Upper lobe of left lung (tissue), 6 donors: ENCODE results near the gene GTF2IRD1. TPM values are rescaled to one million over a fixed set of nuclear protein-coding genes. Genes with fewer than 3 reads are reported as not detected.

Experiments
- ATAC-seq, 2 donors: fragments of 200-7000 bp; cut with Tn5 transposase; one replicate each; pipeline ENCODE4 v1.9.1; 2022; ENCODE audit warnings: mild to moderate bottlenecking in 2 of 2, moderate library complexity in 2 of 2; ENCODE audit not compliant: low FRiP score in 2 of 2
- DNase-seq, 2 donors: peaks; one replicate each; pipeline ENCODE4 v3.0.0-alpha.2; 2019 to 2020
- H3K27ac ChIP-seq, 4 donors: fragments of 200-600 bp; sonication (generic); one replicate each; pipeline ENCODE4 v1.5.1; 2016 to 2019
- H3K27me3 ChIP-seq, 4 donors: fragments of 200-600 bp; sonication (generic); one replicate each; pipeline ENCODE4 v1.5.1; 2017 to 2019
- H3K36me3 ChIP-seq, 4 donors: fragments of 200-600 bp; sonication (generic); one replicate each; pipeline ENCODE4 v1.5.1; 2016 to 2019
- H3K4me1 ChIP-seq, 4 donors: fragments of 200-600 bp; sonication (generic); one replicate each; pipeline ENCODE4 v1.5.1; 2018 to 2019
- H3K4me3 ChIP-seq, 4 donors: fragments of 200-600 bp; sonication (generic); one replicate each; pipeline ENCODE4 v1.5.1; 2017 to 2019; ENCODE audit warnings: mild to moderate bottlenecking in 2 of 4, moderate library complexity in 1 of 4
- H3K9me3 ChIP-seq, 4 donors: fragments of 200-600 bp; sonication (generic); one replicate each; pipeline ENCODE4 v1.5.1; 2018 to 2019
- EP300 ChIP-seq, 4 donors: sonication (generic); formaldehyde crosslinking; IDR thresholded peaks; one replicate each; pipeline ENCODE4 v1.5.1; 2017; ENCODE audit warnings: antibody characterized with exemption in 4 of 4, control low read depth in 2 of 4
- POLR2A ChIP-seq, 4 donors: fragments of 450-650 bp; IDR thresholded peaks; one replicate each; pipeline ENCODE4 v1.5.1; 2016 to 2017; ENCODE audit warnings: antibody characterized with exemption in 4 of 4, mild to moderate bottlenecking in 2 of 4
- POLR2AphosphoS5 ChIP-seq, 2 donors: sonication (generic); formaldehyde crosslinking; IDR thresholded peaks; one replicate each; pipeline ENCODE4 v1.5.1; 2017; ENCODE audit warnings: antibody characterized with exemption in 2 of 2
- WGBS, 2 donors: methylation state at CpG; one replicate each; pipeline ENCODE4 v1.1.5; 2017 to 2018; 5-methylcytosine and 5-hydroxymethylcytosine counted together
- total RNA-seq, 6 donors: library from RNA; depleted of rRNA in 4 of 6; stranded (reverse); fragments of >200 nt in 4 of 6; gene quantifications; one replicate each; pipeline versions ENCODE4 v1.1.0 to v1.2.1, GENCODE V29; 2016 to 2021
- TF ChIP-seq, protein P1 (sequence below), 6 experiments: fragments of 450-650 bp in 4 of 6; fragments of 200-600 bp in 2 of 6; sonication (generic) in 2 of 6; IDR thresholded peaks; one replicate each; pipeline ENCODE4 v1.5.1; 2016 to 2019; ENCODE audit warnings: antibody characterized with exemption in 6 of 6
- donor health status: DM: no; HTN: no; CAD: no; lungs with moderate emphysema.
- donor health status: DM: no; HTN: yes; CAD: no; lungs with severe emphysema.

Gene GTF2IRD1
- total RNA-seq, 6 donors from 2014 or later: 16.4 to 41.9 (median 28.1) TPM

DNA sequence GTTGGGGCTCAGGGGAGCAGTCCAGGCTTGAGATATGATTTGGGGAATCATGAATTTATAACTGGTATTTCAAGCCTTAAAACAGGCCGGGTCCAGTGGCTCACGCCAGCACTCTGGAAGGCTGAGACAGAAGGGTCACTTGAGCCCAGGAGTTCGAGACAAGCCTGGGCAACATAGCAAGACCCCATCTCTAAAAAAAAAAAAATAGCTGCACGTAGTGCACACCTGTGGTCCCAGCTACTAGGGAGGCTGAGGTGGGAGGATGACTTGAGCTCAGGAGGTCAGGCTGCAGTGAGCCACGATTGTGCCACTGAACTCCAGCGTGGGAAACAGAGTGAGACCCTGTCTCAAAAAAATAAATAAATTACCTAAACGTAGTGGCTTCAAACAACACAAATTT lies 122.1 kb downstream of the GTF2IRD1 start:
- ATAC-seq: no peak
- Histone ChIP-seq H3K36me3 (no peaks in the 10 kb centered on the region), H3K4me3 (no peak overlapping the region), H3K27ac (no peak overlapping the region), H3K27me3 (no peaks in the 10 kb centered on the region), H3K9me3 (no peaks in the 10 kb centered on the region), H3K4me1 (peaks cover 6 to 12% (median 9%) of the 10 kb centered on the region in 4 donors)
- TF ChIP-seq, protein P1, sequence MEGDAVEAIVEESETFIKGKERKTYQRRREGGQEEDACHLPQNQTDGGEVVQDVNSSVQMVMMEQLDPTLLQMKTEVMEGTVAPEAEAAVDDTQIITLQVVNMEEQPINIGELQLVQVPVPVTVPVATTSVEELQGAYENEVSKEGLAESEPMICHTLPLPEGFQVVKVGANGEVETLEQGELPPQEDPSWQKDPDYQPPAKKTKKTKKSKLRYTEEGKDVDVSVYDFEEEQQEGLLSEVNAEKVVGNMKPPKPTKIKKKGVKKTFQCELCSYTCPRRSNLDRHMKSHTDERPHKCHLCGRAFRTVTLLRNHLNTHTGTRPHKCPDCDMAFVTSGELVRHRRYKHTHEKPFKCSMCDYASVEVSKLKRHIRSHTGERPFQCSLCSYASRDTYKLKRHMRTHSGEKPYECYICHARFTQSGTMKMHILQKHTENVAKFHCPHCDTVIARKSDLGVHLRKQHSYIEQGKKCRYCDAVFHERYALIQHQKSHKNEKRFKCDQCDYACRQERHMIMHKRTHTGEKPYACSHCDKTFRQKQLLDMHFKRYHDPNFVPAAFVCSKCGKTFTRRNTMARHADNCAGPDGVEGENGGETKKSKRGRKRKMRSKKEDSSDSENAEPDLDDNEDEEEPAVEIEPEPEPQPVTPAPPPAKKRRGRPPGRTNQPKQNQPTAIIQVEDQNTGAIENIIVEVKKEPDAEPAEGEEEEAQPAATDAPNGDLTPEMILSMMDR (IDR thresholded peaks at IDR 0.05): no peak
- no peak for TF ChIP-seq EP300 (IDR thresholded peaks at IDR 0.05)
- TF ChIP-seq POLR2AphosphoS5 (IDR thresholded peaks at IDR 0.05): no peak
- no peak for TF ChIP-seq POLR2A (IDR thresholded peaks at IDR 0.05)
- WGBS, 2 donors: 90% methylated on average over 7 of the region's 7 CpGs
- DNase-seq: no peak

GRCh38 chr7:74579800-74580685 lies 126.3 kb downstream of the GTF2IRD1 start:
- Histone ChIP-seq H3K27me3 (no peaks in the 10 kb centered on the region), H3K9me3 (no peaks in the 10 kb centered on the region), H3K4me1 (peaks cover 7 to 16% (median 11%) of the 10 kb centered on the region in 4 donors), H3K27ac (peak overlapping the region; percentile 14 to 79 (median 56)), H3K4me3 (no peak overlapping the region), H3K36me3 (peaks cover 0 to 4% (median 0%) of the 10 kb centered on the region in 4 donors)
- ATAC-seq (peak; percentile 62 to 76), DNase-seq (peak; percentile 42 to 79)
- TF ChIP-seq POLR2A (IDR thresholded peaks at IDR 0.05) (no peak), EP300 (IDR thresholded peaks at IDR 0.05) (no peak), POLR2AphosphoS5 (IDR thresholded peaks at IDR 0.05) (no peak)
- TF ChIP-seq, protein P1 (IDR thresholded peaks at IDR 0.05): no peak
- WGBS, 2 donors: 57 to 59% methylated on average over 21 to 22 of the region's 22 CpGs

DNA sequence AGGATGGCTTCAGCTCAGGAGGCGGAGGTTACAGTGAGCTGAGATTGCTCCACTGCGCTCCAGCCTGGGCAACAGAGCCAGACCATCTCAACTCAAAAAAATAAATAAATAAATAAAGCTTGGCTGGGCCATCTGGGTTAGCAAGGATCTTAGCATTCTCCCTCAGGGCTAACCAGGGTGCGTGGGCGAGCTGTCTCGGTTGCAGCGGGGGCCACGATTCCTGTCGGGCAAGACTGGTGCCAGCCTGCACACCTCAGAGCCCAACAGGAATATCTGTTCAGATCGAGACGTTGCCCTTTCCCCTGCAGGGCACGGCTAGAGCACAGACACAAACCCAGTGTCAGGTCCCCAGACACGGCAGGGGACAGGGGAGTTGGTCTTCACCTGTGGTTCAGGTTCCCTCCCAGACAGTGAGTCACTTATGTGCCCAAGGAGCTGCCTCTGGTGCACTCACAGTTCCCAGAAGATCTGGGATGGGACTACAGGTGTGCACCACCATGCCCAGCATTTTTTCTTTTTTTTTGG lies 128.3 kb downstream of the GTF2IRD1 start:
- WGBS, 2 donors: 94 to 100% methylated on average over 11 to 12 of the region's 12 CpGs
- ATAC-seq (no peak), DNase-seq (peak in 1 of 2 donors; percentile 52)
- H3K27me3 ChIP-seq: no peaks in the 10 kb centered on the region
- H3K4me1 ChIP-seq: peaks cover 10 to 22% (median 13%) of the 10 kb centered on the region in 4 donors
- H3K9me3 ChIP-seq: no peaks in the 10 kb centered on the region
- TF ChIP-seq POLR2A (IDR thresholded peaks at IDR 0.05): no peak
- no peak for TF ChIP-seq EP300 (IDR thresholded peaks at IDR 0.05)
- TF ChIP-seq, protein P1 (IDR thresholded peaks at IDR 0.05): no peak
- TF ChIP-seq POLR2AphosphoS5 (IDR thresholded peaks at IDR 0.05): no peak
- H3K4me3 ChIP-seq: no peak overlapping the region
- no peak overlapping the region for H3K27ac ChIP-seq
- peaks cover 0 to 4% (median 0%) of the 10 kb centered on the region in 4 donors for H3K36me3 ChIP-seq

DNA sequence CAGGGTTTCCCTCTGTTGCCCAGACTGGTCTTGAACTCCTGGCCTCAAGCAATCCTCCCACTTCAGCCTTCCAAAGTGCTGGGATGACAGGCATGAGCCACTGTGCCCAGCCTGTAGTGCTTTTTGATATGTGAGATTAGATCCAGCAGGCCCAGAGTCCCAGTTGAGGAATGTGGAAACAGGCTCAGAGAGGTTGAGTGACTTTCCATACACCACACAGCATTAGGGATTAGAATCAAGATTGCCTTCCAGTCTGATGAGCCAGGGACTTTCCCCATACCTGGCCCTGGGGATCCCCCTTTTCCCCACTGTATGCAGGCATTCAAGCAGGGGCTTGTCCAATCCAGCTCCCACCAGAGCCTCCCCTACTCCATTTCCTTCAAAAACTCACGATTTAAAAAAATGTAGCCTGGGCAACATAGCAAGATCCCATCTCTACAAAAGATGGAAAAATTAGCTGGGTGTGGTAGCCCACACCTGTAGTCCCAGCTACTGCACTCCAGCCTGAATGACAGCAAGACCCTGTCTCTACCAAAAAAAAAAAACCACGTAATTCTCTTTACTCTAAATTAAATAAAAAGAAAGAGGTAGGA lies 128.8 kb downstream of the GTF2IRD1 start:
- H3K9me3 ChIP-seq: no peaks in the 10 kb centered on the region
- H3K4me3 ChIP-seq: no peak overlapping the region
- no peak for ATAC-seq
- TF ChIP-seq POLR2AphosphoS5 (IDR thresholded peaks at IDR 0.05): no peak
- TF ChIP-seq, protein P1 (IDR thresholded peaks at IDR 0.05): no peak
- no peak for TF ChIP-seq EP300 (IDR thresholded peaks at IDR 0.05)
- TF ChIP-seq POLR2A (IDR thresholded peaks at IDR 0.05): no peak
- DNase-seq: no peak
- H3K36me3 ChIP-seq: peaks cover 0 to 4% (median 0%) of the 10 kb centered on the region in 4 donors
- 71 to 94% methylated on average over 2 of the region's 2 CpGs for WGBS, 2 donors
- no peak overlapping the region for H3K27ac ChIP-seq
- H3K4me1 ChIP-seq: peaks cover 16 to 28% (median 19%) of the 10 kb centered on the region in 4 donors
- no peaks in the 10 kb centered on the region for H3K27me3 ChIP-seq
